NCI-H510A (cell line): Measurements from ENCODE around the gene POU2F1.

Experiments used
- DNase-seq: peaks from one replicate; lab custom pipeline; 2025; lab: John Stamatoyannopoulos, UW

POU2F1 gene

DNA sequence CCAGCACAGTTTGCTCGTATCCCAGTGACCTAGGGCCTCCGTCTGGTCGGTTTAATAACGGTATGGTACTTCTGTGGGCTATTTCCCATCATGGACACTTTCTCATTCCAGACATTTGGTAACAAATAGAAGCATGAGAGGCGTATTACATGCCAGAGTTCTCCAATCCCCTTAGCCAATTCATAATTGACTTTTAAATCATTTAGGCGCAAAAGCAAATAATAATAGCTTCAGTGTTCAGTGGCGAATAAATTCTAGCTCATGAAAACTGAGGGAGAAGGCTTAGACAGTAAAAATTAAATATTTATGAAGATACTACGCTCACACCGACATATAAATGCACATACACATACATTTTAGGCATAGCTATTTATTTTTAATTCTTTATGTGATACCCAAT, 247.1 kb downstream of the POU2F1 start:
- DNase-seq, result no peak

DNA sequence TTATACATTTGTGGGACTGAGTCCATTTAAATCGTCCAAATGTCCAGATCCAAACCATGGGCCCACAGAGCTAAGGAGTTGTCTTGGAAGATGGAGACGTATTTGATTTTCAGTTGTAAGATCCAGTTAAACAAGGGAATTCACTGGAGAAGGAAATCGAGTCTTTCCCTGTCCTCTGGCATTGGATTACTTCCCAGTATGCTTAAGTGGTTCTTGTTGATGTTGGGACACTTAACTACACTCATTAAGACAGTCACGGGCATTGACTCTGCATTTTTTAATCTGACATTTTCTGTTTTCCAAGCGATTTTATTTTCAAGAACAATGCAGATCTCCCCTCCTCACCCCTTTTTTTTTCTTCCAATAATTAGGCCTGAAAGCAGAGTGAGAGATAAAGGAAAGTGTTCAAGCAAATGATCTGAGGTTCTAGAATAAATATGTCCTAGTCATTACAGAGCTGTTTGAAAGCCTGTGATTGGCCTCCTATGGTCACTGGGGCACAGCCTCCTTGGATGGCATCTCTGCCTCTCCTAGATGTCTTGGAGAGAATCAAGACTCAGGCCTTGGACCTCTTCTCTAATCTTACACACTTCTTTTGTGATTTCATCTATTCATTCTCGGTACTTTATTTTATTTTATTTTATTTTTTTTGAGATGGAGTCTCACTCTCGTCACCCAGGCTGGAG, 248.7 kb downstream of the POU2F1 start:
- no peak for DNase-seq

DNA sequence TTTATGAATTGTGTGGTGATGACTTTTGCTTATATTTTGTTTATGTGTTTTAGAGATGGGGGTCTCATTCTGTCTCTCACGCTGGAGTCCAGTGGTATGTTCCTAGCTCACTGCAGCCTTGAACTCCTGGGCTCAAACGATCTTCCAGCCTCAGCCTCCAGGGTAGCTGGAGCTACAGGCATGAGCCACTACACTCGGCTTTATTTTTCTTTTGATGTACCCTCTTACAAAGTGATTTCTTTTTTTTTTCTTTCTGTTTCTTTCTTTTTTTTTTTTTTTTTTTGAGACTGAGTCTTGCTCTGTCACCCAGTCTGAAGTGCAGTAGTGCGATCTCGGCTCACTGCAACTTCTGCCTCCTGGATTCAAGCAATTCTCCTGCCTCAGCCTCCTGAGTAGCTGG, 250.9 kb downstream of the POU2F1 start:
- no peak for DNase-seq

DNA sequence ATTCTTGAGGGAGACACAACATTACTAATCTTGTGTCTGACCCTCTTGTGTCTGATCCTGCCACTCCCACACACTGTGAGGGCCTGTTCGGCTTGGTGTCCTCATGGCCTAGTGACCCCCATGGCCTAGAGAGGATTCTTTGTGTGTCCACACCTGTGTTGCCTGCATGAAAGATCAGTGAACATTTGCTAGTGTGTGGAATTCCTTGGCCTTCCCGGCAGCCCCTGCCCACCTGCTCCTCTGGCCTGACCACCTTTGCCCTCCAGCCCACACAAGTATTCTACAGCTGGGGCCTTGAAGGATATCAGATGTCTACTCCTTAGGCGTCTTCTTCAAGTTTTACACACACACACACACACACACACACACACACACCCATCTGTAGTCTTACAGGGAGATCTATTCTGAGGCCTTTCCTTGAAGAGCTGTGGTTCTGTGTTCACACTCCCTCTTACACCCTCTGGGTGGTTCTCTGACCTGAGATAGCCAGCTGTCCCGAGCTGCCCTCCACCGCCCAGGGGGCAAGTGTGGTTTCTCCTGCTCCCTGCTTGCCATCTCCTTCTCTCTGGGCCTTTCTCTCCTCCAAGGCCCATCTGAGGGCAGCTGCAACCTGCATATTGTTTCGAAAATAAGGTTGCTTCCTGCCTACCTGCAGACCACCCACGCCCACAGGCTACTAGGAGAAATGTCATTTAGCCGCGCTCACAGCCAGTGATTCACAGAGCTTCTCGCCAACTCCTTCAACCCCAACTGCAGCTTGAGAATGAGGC, 252.3 kb downstream of the POU2F1 start:
- DNase-seq, result no peak

DNA sequence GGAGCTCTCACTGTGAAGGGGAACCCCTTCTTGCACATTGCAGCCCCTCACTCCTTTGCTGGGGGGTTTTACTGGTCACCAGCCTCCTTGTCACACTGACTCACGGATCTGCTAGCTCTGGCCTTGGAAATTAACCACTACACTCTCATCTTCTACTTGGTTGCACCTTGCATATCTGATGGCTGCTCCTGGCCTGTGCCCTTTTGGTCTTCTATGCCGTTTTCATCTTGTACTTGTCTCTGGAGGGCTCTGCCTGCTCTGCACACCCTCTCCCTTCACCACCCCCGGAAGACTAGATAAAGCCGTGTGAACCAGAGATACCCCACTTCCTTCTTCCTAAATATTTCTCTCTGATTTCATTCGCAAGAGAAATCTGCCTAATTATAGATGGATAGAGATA, 253.1 kb downstream of the POU2F1 start:
- no peak for DNase-seq

DNA sequence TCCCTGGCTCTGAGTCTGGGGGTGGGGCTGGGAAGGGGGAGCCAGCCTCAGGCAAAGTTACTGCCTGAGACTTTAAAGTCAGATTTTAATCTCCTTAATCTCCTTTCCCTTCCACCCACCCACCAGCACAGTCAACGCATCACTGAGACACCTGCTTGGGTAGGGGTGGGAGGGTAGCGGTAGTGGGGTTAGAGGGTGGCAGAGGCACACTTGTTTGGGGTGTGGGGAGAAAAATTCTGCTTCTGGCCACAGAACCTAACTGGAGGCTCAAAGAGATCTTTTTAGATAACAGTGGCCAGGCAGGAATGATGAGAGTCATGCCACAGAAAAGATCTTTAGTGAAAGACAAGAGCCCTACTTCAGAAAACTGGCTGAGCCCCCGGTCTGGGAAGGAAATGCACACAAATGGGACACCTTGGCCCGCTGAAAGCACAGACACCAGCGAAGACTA, 253.5 kb downstream of the POU2F1 start:
- DNase-seq, result no peak

DNA sequence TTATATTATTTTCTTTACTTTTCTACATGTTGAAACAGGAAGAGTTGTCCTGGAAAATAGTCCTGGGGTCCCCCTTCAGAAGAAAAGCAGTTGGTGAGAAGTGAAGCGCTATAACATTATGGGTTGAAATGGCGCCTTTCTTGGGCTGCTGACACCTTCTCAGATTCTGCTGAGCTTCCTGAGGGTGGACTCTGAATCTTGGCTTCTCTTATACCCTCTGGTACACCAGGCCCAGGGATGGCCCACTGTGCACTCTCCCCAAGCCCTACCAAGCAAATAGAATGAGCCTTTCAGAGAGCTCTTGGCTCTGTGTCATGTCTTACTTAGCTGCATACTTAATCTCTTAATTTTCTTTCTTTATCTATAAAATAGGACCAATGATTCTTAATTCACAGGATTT, 255.4 kb downstream of the POU2F1 start:
- DNase-seq, result no peak
